Measurements from ENCODE around the gene DAPK1.

Gene DAPK1

DNA sequence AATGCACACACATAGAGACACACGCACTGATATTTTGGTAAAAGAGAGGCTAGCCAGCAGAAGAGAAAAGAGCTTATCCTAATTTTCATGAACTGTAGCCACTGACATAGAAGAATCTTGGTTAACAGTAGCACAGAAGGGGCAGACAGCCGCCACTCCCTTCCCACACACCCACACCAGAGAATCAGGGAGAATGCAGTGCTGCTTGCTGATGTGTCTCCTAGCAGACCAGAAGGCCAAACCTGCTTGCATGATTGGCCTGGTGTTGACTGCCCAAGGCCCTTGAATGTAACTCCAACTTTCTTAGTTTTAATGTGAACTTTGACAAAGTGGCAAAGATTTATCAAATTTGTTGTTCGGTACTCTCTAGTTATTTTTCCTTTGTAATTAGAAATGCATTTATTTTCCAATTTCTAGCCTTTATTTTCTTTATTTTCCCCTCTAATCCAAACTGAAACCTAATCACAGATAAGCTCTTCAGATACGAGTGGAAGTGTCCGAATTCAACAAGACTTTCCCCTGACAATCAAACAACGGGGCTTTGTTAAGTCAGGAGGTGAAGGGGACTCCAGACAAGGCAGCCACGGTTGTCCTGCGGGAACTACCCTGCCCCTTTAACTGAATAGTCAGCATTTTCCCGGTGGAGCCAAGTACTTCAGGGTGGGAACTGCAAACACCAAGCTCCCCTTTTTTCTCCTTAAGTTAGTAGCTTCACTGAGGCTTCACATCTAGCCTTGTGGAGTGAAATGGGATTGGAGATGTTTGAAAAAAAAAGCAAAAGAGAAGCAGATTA lies 146.3 kb downstream of the DAPK1 start:
- DNase-seq (ENCODE audit: low read depth): no peak

DNA sequence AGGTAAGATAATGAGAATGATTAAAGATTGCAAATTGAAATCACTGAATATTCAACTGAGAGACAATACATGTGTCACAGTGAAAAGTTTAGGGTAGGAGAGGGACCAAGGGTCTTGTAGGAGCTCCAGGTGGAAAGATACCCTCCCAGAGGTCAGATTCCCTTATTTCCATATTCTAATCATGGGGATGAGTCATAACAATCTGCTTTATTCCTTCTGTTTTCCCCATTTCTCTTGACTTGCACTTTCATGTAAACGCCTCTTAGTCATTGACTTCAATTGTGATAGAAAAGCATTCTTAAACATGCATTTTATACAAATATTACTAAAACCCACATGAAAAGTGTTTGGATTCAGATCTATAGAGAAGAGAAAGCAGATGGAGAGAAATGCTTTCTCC lies 147.0 kb downstream of the DAPK1 start:
- no peak for DNase-seq (ENCODE audit: low read depth)

DNA sequence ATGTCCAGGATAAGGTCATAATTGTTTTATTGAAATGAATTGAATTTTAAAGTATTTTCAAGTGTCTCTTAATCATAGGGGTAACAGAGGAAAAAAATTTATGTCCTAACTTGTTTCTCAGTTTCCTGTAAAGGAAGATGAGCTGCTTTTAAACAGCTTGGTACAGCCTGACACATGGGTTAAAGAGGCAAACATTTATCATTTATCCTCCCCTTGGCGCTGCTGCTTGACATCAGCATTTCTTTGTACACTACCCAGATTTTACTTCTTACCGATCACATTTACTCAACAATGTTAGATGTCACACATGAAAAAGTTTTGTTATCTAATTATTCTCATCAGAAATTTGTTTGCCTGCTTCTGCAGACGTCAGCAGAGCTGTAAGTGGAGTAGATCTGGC lies 148.9 kb downstream of the DAPK1 start:
- no peak for DNase-seq (ENCODE audit: low read depth)

DNA sequence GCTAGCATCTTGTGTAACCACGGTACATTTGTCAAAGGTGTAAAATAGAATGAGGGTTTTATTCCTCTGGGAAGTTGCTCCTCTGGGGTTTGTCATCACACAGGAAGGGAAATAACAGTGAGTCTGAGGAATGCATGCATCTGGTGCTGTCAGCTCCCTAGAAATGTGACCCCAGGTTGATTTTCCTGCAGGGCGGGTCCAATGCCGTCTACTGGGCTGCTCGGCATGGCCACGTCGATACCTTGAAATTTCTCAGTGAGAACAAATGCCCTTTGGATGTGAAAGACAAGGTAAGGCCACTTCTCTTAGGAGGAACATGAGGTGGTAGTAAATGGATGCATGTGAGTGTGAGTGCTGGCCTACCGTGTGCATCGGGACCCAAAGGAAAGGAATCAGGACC lies 149.4 kb downstream of the DAPK1 start:
- DNase-seq (ENCODE audit: low read depth): no peak

GRCh38 chr9:87648606-87649005 lies 150.9 kb downstream of the DAPK1 start:
- DNase-seq (ENCODE audit: low read depth): no peak

DNA sequence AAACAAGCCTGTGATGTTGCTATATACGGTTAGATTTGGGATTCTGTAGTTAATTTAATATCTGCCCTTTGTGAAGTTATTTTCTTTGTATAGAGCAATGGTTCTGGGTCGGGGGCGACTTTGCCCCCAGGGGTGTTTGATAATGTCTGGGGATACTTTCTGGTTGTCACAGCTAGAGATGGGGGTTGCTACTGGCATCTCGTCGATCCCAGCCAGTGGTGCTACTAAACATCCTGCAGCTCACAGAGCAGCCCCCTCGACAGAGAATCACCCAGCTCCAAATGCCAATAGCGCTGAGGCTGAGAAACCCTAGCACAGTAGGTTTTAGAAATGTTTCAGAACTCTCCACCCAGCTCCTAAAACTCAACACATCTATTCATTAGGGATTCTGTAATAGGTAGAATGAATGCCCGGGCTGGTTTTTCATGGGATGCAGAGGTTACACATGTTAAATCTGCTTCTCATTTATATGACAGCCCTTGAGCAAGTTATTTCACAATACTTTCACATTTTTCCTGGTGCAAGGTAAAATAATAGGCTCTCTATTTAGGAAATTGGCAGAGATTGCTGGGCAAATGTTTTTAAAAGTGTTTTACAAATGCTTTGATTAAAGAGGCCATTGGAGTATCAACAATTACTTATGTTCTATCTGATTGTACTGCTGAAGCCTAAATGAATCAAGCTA lies 153.1 kb downstream of the DAPK1 start:
- no peak for DNase-seq (ENCODE audit: low read depth)

DNA sequence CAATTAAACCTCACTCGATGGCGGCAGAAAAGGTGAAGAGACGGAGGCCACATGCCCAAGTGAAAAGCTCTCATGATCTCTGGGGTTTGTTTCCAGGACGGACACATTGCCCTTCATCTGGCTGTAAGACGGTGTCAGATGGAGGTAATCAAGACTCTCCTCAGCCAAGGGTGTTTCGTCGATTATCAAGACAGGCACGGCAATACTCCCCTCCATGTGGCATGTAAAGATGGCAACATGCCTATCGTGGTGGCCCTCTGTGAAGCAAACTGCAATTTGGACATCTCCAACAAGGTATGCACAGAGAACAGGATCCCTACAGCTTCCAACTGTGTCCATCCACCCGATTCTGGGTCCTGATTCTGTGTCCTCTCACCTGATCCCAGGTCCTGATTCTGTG lies 153.8 kb downstream of the DAPK1 start:
- DNase-seq (ENCODE audit: low read depth): no peak

DNA sequence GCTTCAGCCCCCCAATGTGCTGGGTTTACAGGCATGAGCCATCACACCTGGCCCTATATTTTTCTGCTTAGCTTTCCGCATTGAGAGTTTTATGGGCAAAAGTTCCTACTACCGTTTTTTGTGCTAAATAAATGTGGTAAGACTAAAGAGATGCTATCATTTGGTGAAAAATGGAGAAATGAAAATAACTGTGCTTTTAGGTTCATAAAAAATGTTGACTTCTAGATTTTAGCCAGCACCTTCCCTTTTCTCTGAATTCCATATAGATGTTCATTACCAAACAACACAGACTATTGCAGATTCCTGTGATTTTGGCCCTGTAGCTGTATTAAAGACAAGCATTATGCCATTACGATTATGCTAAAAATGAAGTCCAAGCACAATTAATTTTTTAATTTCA lies 156.3 kb downstream of the DAPK1 start:
- no peak for DNase-seq (ENCODE audit: low read depth)

DNA sequence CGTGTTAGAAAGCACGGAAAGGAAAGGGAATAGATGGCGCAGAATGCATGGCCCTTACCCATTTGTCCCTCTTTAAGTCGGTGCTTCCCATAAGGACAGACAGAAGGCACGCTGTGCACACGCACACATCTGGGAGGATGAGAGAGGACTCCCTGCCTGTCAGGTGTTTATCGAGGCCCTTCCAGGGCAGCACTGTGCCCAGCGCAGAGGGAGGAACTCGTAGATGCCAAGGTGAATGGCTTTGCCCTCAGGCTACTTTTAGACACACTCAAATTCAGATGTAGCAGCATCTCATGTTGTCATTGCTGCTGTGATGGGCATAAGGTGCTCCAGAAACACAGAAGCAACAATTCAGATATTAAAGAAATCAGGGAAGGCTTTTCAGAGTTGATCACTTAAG lies 158.1 kb downstream of the DAPK1 start:
- no peak for DNase-seq (ENCODE audit: low read depth)

GRCh38 chr9:87656485-87656884 lies 158.8 kb downstream of the DAPK1 start:
- no peak for DNase-seq (ENCODE audit: low read depth)

GRCh38 chr9:87657190-87657589 lies 159.5 kb downstream of the DAPK1 start:
- DNase-seq (ENCODE audit: low read depth): no peak

DNA sequence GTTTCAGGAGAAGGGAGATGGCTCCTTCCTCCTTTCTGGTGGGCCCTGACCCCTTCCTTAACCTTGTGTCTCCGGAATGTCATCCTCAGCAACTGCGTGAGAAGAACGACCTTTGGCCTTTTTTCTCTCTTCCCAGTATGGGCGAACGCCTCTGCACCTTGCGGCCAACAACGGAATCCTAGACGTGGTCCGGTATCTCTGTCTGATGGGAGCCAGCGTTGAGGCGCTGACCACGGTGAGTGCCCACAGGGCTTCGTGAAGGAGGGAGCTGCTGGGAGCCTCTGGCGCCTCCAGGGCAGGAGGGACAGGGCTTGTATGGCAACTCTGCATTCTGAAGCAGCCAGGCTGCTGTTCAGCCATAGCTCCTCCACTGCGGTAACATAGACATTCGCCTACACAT lies 160.2 kb downstream of the DAPK1 start:
- DNase-seq (ENCODE audit: low read depth): no peak

- DNase-seq (ENCODE audit: low read depth): no peak
Measured at GRCh38 chr9:87658511-87658910, 160.8 kb downstream of the DAPK1 start.

GRCh38 chr9:87659534-87660419 lies 162.1 kb downstream of the DAPK1 start:
- no peak for DNase-seq (ENCODE audit: low read depth)

DNA sequence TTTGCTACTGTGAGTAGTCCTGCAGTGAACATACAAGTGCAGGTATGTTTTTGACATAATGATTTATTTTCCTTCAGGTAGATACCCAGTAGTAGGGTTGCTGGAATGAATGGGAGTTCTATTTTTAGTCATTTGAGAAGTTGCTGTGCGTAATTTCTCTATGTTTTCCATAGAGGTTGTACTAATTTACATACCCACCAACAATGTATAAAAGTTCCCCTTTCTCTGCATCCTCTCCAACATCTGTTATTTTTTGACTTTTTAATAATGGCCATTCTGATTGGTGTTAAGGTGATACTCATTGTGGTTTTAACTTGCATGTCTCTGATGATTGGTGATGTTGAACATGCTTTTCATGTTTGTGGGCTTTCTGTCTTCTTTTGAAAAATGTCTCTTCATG lies 163.6 kb downstream of the DAPK1 start:
- no peak for DNase-seq (ENCODE audit: low read depth)

DNA sequence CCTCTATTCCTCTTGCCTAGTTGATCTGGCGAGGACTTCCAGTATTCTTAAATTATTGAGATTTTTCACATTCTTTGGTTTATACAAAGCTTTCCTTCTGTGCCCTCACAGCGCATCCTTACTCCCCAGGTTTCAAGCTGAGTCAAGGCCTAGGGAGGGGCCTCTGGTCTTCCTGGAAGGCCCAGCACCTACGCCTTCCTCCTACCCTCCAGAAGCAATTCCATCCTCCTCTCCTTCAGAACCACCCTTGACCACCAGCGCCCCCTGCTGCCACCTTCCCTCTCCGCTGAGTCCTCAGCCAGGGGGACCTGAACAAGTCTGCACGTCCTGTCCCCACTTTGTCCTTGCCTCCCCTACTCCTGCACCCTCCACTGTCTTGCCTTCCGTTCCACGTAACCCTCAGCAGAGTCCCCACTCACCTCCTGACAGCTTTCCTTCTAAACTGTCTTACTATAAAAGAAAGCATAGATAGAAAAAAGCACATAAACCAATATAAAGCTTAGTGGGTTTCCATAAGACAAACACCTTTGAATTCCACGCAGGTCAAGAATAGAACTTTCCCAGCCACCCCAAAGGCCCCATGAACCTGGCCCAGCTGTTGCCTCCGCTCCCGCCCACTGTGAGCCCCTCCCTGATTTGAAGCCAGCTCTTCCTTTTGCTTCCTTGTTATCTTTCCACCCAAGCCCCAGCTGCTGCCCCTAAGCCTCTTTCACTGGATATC lies 165.3 kb downstream of the DAPK1 start:
- DNase-seq (ENCODE audit: low read depth): peak; percentile 33

- no peak for DNase-seq (ENCODE audit: low read depth)
Measured at GRCh38 chr9:87663556-87663955, 165.9 kb downstream of the DAPK1 start.

DNA sequence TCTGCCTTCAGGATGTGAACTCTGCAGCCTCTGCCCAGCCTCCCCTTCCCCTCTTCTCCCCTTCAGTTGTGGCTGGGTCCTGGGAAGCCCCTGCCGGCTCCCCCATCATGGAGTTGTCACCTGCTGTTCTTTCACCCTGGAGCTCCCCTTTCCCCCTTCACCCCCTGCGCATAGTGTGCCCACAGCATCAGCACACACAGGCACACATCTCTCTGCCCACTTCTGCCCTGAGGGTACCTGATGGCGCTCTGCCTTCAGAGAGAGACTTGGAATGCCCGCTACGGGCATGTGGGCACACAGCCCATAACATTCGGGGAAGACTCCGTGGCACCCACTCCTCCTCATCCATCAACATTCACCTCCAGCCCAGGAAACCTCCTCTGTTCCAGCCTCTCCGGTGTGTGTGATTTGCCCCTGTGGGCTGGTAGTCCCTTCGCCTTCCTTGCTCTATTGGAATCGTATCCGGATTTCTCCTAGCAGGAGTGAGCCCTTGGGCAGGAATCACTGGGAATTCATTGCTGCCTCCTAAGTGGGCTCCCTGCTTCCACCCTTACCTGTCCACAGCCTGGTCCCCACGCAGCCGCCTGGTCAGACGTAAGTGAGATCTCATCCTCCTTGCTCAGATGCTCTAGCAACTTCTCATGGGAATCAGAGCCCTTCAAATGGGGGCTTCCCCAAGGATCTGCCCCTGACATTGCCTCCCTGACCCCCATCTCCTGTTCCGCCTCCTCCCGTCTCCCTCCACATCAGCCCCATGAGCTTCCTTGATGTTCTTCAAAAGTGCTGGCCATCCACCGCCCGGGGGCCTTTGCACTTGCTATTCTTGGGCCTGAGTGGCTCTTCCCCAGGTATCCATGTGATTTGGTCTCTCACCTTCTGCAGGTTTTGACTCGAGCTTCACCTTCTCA lies 166.7 kb downstream of the DAPK1 start:
- DNase-seq (ENCODE audit: low read depth): no peak

DNA sequence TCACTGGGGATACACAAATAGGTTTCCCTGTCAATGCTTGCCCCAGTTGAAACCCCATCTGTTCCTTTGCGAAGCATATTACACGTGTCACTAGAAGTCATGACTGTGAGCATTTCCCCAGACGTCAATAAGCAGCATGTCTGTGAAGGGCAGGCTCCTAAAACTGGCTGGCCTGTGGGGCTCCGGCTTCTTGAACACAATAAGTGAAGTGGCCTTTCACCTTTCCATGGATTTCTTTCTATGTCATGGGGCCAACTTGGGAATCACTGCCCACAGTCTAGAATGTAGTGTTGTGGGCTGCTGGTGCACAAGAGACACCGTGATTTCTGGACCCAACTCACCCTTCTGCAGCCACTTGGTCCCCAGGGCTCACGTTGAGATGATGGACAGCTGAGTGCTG lies 167.8 kb downstream of the DAPK1 start:
- DNase-seq (ENCODE audit: low read depth): no peak

- DNase-seq (ENCODE audit: low read depth): no peak
Measured at GRCh38 chr9:87667164-87667738, 169.6 kb downstream of the DAPK1 start.

GRCh38 chr9:87668222-87668621 lies 170.6 kb downstream of the DAPK1 start:
- DNase-seq (ENCODE audit: low read depth): no peak
